GM04503 (cell line): ENCODE results near the gene IGSF9.
A peak's percentile ranks its signal among the peaks of the same experiment; 100 is the strongest.

Experiments
- DNase-seq: peaks from one replicate; pipeline ENCODE4 v3.0.0-alpha.2; 2012; ENCODE audit warnings: low read depth

IGSF9 gene

DNA sequence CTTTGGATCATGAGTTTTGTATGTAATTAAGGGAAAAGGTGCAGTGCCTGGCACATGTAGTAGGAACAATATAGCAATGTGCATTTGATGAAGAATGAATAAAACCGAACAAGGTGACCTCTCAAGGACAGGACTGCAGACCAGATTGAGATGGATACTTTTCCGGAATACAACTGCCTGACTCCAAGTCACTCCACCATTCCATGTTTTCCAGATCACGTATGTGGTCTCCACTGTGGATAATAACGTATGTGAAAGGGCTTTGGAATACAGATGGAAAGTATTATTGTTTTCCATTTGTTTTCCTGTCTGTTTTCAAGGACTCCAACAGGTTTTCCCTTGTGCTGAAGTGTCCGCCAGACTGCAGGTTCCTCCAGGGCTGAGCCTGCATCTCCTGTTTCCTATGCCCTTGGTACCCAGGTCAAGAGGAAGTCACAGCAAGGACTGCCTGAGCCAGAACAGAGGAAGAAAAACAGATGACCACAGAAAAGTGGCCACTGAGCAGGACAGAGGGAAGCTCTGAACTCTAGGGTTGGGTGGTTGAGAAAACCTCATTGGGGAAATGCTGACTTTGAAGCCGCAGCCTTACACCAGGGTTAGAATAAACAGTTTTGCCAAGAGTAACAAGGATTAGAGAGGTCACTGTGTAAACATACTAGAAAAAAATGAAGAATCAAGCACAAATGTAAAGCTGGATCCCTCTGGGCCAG, 49.4 kb downstream of the IGSF9 start:
- DNase-seq, result no peak

DNA sequence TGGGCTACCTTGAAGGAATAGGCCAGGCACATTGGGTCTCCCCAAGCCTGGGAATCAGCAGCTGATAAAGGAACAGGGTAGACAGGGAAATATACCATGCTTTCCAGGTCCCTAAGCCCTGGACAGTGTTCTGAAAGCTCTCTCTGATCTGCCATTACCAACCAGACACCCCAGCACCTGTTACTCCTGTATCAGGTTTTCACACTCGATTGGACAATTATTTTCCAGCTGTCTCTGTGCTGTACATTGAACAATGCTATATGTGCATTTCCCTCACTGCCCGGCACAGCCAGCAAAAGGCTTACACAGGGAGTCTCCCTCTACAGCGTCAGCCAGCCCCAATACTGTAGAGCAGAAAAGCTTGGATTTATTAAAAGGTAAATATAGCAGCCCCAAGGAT, 50.1 kb downstream of the IGSF9 start:
- no peak for DNase-seq

DNA sequence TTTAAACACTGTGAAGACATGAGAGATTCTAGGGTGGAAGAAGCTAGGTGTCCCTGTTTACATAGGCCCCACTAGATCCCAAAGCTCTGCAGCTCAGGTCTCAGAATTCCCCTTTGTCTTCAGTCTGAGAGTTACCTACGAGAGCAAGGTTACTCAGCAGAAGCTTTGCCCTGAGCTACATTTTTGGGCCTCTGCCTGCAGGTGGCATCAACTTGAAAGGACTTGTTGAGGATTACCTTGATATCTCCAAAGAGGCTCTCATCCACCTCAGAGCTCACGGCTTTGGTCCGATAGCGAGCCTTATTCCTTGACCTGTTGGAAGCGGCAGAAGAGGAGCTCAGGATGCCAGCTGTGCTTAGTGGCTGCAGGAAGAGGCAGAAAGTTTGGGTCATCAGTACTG, 52.5 kb downstream of the IGSF9 start:
- DNase-seq, result no peak

DNA sequence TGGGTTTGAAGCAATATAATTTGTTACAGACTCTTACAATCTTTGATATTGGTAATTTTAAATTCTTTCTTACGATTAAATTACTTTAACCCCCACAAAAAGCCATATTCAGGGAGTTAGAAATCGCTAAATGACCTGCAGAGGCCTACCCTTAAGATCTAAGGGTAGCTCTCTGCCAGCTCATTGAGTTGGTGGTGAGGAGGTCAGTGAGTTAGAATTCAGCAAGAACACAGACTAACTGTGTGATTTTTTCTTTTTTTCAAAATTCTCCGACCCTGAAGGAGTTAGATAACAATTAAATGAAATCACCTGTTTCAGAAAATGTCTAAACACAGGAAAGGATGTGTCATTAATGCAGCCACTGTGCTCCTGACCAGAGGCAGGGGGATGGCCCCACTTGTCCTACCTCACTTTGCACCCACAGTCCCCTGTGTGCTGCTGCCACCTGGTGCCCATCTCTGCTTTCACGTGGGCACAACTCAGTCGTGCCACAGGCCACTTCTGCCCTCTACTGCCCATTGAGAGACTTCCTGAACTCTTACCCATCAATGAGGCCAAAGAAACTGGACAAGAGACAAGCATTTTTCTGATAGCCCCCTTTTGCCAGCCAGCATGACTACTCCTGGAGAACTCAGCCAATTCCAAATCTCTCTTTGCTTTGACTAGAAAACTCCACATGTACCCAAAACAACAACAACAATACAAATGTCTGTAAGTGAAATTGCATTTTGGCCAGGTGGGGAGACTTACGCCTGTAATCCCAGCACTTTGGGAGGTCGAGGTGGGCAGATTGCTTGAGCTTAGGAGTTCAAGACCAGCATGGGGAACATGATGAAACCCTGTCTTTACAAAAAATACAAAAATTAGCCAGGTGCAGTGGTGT, 53.9 kb downstream of the IGSF9 start:
- DNase-seq, result no peak

DNA sequence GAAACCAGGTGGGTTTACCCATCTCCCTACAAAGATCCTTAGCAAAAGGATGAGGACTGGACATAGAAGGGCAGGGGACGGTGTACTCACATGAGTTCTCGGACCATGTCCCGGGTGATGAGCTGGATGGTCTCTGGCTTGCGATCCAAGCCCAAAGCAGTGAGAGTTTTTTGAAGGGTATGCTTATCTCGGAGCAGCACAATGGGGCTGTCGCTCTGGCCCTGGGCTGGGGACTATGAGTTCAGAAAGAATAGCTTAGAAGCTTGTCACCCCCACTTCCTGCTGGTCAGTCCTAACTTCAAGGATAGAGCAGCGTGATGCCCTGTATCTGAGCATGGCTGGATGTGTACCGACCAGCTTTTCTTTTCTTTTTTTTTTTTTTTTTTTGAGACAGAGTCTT, 55.0 kb downstream of the IGSF9 start:
- DNase-seq, result no peak

DNA sequence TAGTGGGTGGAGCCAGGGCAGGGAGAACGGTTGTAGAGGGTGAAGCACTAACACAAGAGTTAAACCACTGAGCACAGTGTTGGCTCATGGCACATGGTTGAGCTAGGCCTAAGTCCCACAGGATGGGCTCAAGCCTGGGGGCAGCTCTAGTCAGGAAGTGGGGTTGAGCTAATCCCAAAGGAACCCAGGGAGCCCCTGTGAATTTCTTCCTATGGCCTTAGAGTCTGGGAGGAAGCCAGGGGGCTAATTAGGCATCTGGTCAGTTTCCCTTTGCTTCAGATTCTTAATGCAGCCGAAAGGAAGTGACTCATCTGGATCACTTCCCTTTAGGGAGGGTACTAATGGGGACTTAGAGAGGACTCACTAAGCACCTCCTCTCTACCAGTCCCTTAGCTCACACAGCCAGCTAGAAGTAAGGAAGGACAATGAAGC, 55.6 kb downstream of the IGSF9 start:
- peak; percentile 90 for DNase-seq

DNA sequence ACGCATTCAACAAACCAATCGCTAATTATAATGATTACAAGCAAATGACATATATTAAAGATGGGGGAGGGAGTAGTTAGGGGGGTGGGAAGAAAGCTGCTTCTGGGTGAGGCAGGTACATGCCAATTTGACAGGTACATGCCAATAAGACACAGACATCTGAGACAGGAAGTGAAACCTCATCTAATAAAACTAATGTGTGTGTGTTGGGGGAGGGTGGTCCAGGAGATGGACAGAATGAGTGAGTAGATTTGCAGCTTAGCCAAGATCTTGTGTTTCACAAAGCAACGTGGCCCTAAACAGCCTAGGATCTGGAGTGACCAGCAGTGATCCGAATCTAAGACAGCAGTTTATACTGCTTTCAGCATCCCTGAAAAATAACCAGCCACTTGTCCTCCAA, 56.2 kb downstream of the IGSF9 start:
- DNase-seq, result no peak

DNA sequence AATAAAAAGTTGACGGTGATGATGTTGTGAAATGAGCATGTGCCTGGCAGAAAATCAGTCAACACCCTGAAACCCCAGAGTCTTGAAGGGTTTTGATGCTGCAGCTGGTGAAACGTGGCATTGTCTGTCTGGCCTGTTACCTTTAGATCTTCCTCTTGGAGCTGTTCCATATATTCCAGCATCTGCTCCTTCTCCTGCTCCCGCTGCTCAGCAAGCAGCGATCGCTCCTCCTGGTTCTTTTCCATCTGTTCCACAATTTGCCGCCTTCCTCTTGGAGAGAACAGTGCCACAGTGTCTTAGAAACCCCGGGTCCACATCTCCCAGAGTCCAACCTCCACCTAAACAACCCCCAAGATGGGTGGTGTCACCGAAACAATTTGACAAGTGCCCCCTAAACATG, 61.1 kb downstream of the IGSF9 start:
- no peak for DNase-seq

DNA sequence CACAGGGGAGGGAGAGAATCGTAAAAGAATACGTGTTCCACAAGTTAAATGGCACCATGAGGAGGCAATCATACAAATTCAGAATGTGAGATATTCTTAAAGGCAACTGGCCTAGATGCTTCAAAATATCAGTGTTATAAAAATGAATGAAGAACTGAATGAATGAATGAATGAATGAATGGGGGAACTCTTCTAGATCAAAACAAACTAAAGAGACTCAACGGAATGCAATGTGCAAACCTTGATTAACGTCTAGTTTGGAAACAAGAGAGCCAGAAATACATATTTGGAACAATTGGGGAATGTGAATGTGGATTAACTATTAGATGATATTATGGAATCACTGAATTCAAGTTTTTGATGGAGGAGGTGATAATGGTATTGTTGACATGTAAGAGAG, 62.3 kb downstream of the IGSF9 start:
- no peak for DNase-seq

DNA sequence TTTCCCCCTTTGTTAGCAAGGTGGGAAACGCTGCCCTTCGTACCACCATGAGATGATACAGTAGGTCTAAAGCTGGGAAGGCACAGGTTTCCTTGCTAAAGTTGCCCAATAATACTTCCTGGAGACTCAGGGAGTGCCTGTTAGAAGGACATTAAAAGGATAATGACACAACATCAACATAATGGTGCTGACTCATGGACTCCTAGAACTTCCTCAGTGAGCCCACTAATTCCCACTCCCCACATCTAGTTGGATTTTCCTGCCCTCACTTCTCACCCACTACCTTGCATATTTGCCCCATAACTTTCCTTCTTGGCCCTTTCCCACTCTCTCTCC, 62.9 kb downstream of the IGSF9 start:
- no peak for DNase-seq

DNA sequence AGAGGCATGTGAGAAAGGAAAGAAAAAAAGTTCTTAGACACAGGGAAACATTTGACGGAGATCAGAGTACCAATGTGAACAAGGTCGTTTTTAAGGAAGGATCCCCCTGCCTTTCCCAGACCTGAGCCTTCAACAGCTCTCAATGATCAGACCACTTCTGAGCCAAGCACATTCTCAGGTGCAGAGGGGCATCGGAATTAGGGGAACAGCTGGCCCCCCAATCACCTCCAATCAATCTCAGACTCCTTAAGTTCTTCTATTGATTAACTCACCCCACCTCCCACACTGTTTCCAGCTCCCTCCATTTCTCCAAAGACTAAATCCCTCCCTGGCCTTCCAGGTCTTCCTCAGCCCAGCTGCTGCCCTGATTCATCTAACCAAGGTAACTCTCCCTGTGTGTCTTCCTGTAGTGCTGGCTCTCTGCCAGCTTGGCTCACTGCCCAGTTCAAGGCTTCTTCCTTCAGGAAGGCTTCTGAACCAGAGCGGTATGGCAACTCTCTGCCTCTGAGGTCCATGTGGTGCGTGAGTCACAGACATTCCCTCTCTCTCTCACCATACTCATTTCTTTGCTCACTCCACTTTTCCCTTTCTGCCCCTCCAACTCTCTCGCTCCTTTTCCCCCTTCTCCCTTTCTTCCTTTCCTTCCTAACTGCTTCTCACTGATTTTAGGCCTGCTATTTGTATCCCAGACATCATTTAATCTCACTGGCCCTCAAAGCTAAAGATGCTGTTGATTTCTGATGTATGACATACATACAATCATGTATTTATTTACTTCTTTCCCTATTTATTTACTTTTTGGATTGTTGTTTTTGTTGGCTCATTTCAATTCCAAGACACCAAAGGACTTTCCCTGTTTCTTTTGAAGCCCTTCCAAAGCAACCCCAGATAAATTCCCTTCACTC, 63.5 kb downstream of the IGSF9 start:
- DNase-seq, result peak; percentile 76

DNA sequence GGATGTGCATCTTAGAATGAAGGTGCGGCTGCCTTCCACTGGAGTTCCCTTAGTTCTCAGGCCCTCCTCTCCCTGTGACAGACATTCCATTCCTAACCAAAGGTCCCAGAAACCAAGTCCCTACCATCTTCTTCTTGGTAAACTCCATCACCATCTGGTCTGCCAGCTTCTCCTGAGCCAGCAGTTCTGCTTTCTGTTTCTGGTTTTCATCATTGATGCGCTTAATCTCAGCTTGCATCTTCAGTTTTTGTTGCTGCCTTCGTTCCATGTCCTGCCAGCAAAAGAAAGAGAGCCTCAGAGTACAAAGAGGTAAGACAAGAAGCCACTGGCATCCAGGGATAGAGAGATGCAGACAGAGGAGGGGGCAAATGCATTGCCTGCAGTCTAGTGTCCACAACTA, 65.0 kb downstream of the IGSF9 start:
- DNase-seq, result no peak

DNA sequence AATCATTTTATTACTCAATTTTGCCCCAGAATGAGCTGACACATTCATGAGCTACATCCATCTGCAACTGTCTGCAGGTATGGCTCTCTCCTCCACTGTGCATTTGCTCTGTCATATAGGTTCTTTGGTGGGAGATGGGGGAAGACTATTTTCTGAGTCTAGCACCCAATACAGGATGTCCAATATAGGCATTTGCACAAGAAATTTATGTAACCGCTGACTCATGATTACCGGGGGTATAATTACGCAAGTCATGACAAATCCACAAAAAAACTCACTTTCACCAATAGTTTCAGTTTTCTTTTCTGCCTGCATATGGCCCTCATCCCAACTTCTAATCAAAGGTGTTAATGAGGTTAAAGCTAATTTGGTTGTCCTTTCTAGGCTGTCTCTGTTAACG, 65.4 kb downstream of the IGSF9 start:
- peak; percentile 42 for DNase-seq

DNA sequence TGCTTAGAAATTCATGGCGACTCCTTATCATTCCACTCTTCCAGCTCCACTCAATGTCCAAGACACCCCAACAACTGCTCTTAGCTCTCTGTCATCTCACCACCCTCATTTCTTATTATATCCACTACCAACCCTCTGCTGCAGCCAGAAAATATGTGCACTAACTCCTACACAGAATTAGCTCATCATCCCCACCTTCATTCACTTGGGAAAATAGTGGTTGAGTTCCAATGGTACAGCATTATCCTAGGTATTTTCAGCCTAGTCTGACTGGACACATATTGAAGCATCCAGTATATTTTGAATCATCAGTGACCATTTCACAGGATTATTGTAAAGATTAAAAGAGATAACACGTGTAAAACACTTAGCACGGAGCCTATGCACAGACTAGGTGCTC, 66.3 kb downstream of the IGSF9 start:
- no peak for DNase-seq

DNA sequence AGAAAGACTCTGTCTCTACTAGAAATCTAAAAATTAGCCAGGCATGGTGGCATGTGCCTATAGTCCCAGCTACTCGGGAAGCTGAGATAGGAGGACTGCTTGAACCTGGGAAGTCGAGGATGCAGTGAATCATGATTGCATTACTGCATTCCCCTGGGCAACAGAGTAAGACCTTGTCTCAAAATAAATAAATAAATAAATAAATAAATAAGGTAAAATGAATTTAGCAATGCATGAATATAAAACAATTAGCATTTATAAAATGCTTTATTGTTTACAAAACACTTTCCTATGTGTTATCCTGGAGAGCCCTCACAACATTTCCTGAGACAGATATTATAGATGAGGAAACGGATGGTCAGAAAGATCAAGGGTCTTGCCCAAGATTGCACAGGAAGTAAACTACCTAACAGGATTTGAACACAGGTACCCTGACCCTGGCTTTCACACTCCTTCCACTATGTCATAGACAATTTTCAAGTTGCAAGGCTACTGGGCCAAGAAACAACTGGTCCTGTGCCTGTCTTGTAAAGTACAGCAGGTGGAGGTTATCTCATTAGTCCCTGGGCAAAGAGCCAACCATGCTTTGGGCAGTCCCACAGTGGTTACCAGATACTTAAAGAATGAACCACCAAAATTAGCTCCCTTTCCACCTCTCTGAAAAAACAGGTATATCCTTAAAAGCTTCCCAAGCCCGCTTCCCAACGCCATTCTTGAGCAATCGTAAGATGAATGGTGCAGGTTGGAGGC, 67.5 kb downstream of the IGSF9 start:
- no peak for DNase-seq
